C4-2B (cell line): Measurements from ENCODE around the gene RSRC1.

ENCODE experiments used
- CTCF ChIP-seq: fragments of 450-650 bp; conservative IDR thresholded peaks from 2 replicates; pipeline ENCODE4 v1.5.1; 2017; ENCODE audit warnings: mild to moderate bottlenecking
- ZFX ChIP-seq: fragments of 450-650 bp; IDR thresholded peaks from 2 replicates; pipeline ENCODE4 v1.6.1; 2017

- no peak for TF ChIP-seq CTCF
- TF ChIP-seq ZFX = no peak
Measured at GRCh38 chr3:158200955-158201354, 91.1 kb downstream of the RSRC1 start.
